ENCODE measurements around the gene PPP6R3. TPM values are rescaled to one million over a fixed set of nuclear protein-coding genes. Genes with fewer than 3 reads are reported as not detected.

Gene PPP6R3
- total RNA-seq, 1 experiment from 2014 or later: 140 TPM

- peak; percentile 57 for DNase-seq
- Histone ChIP-seq H4K20me1 (ENCODE audit: insufficient read depth, low read depth, low read length) (peaks cover 66% of the 10 kb centered on the region), H3K36me3 (ENCODE audit: insufficient read depth, low read length) (no peaks in the 10 kb centered on the region), H3K9me2 (replicated peaks; ENCODE audit: insufficient read depth, low read length) (no peaks in the 10 kb centered on the region), H3K27ac (ENCODE audit: low read length) (peak overlapping the region; percentile 81), H3K4me1 (ENCODE audit: low read length) (peaks cover 92% of the 10 kb centered on the region), H3K27me3 (ENCODE audit: low read length) (no peaks in the 10 kb centered on the region), H2AFZ (ENCODE audit: low read length) (no peak overlapping the region), H3K4me3 (ENCODE audit: low read length) (peak overlapping the region; percentile 42), H3K79me2 (ENCODE audit: low read length) (peaks cover 100% of the 10 kb centered on the region), H3K4me2 (ENCODE audit: low read depth, low read length, poor library complexity, severe bottlenecking) (peak overlapping the region; percentile 71), H3K9me3 (ENCODE audit: low read length) (no peaks in the 10 kb centered on the region), H3K9ac (ENCODE audit: low read length) (peak overlapping the region; percentile 59)
Measured at GRCh38 chr11:68498903-68499883, 38.6 kb downstream of the PPP6R3 start.

DNA sequence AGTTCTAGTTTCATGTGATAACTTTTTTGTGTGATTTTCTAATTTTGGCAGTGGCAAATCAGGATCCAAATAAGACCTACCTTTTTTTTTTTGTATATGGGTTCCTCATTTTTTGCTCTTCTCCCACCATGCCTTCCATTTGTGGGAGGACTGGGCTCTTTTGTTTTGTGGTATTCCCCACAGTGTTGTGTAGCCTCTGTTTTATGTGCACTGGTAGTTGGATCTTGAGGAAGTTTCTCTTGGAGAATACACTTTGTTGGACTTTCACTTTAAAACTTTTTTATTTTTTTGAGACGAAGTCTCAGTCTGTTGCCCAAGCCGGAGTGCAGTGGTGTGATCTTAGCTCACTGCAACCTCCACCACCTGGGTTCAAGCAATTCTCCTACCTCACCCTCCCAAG lies 39.7 kb downstream of the PPP6R3 start:
- Histone ChIP-seq H4K20me1 (ENCODE audit: insufficient read depth, low read depth, low read length) (peaks cover 64% of the 10 kb centered on the region), H3K4me2 (ENCODE audit: low read depth, low read length, poor library complexity, severe bottlenecking) (peak overlapping the region; percentile 71)

GRCh38 chr11:68501813-68502212 lies 41.3 kb downstream of the PPP6R3 start:
- peaks cover 100% of the 10 kb centered on the region for H3K79me2 ChIP-seq (ENCODE audit: low read length)
- H3K36me3 ChIP-seq (ENCODE audit: insufficient read depth, low read length): 0 out of 2 replicates have a peak, but pooled peaks cover 2% of the 10 kb centered on the region
- no peaks in the 10 kb centered on the region for H3K27me3 ChIP-seq (ENCODE audit: low read length)
- no peak overlapping the region for H3K4me3 ChIP-seq (ENCODE audit: low read length)
- no peaks in the 10 kb centered on the region for H3K9me3 ChIP-seq (ENCODE audit: low read length)
- H3K4me1 ChIP-seq (ENCODE audit: low read length): peaks cover 97% of the 10 kb centered on the region
- H2AFZ ChIP-seq (ENCODE audit: low read length): no peak overlapping the region
- no peak overlapping the region for H3K4me2 ChIP-seq (ENCODE audit: low read depth, low read length, poor library complexity, severe bottlenecking)
- H4K20me1 ChIP-seq (ENCODE audit: insufficient read depth, low read depth, low read length): peaks cover 56% of the 10 kb centered on the region
- no peaks in the 10 kb centered on the region for H3K9me2 ChIP-seq (replicated peaks; ENCODE audit: insufficient read depth, low read length)
- no peak overlapping the region for H3K9ac ChIP-seq (ENCODE audit: low read length)
- no peak overlapping the region for H3K27ac ChIP-seq (ENCODE audit: low read length)
- no peak for DNase-seq

More for the DNA sequence above, 39.7 kb downstream of the PPP6R3 start:
- peak; percentile 54 for DNase-seq
- no peak overlapping the region for H3K4me3 ChIP-seq (ENCODE audit: low read length)
- H3K79me2 ChIP-seq (ENCODE audit: low read length): peaks cover 100% of the 10 kb centered on the region
- no peaks in the 10 kb centered on the region for H3K9me2 ChIP-seq (replicated peaks; ENCODE audit: insufficient read depth, low read length)
- H3K4me1 ChIP-seq (ENCODE audit: low read length): peaks cover 92% of the 10 kb centered on the region
- H3K27me3 ChIP-seq (ENCODE audit: low read length): no peaks in the 10 kb centered on the region
- no peak overlapping the region for H2AFZ ChIP-seq (ENCODE audit: low read length)
- no peaks in the 10 kb centered on the region for H3K36me3 ChIP-seq (ENCODE audit: insufficient read depth, low read length)
- peak overlapping the region; percentile 81 for H3K27ac ChIP-seq (ENCODE audit: low read length)
- peak overlapping the region; percentile 59; the same call in 1 of the 2 replicates for H3K9ac ChIP-seq (ENCODE audit: low read length)
- no peaks in the 10 kb centered on the region for H3K9me3 ChIP-seq (ENCODE audit: low read length)

DNA sequence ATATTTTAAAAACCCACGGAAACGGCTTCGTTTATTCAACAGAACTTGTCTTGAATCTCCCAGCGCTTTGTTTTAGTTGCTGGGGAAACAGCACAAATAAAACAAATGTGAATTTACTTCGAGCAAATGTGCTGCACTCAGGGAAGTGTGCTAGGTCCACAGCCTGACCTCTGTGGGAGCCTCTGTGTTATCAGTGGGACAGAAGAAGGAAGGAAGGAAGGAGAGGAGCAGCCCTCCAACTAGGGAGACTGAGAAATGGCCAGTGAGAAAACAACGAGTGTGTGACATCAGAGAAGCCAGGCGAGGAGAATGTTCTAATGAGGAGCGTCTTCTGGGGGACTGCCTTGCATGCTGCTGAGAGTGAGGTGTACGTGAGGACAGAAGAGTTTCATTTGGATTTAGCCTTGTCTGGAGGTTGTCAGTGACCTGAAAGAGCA lies 42.7 kb downstream of the PPP6R3 start:
- Histone ChIP-seq H3K27ac (ENCODE audit: low read length) (peak overlapping the region; percentile 65; the same call in 1 of the 2 replicates), H3K79me2 (ENCODE audit: low read length) (peaks cover 100% of the 10 kb centered on the region), H3K4me3 (ENCODE audit: low read length) (no peak overlapping the region), H3K4me2 (ENCODE audit: low read depth, low read length, poor library complexity, severe bottlenecking) (peak overlapping the region; percentile 3), H3K9me3 (ENCODE audit: low read length) (no peaks in the 10 kb centered on the region), H3K4me1 (ENCODE audit: low read length) (peaks cover 96% of the 10 kb centered on the region), H3K9me2 (replicated peaks; ENCODE audit: insufficient read depth, low read length) (no peaks in the 10 kb centered on the region), H2AFZ (ENCODE audit: low read length) (no peak overlapping the region), H4K20me1 (ENCODE audit: insufficient read depth, low read depth, low read length) (peaks cover 59% of the 10 kb centered on the region), H3K9ac (ENCODE audit: low read length) (no peak overlapping the region), H3K27me3 (ENCODE audit: low read length) (no peaks in the 10 kb centered on the region), H3K36me3 (ENCODE audit: insufficient read depth, low read length) (0 out of 2 replicates have a peak, but pooled peaks cover 4% of the 10 kb centered on the region)
- no peak for DNase-seq

- Histone ChIP-seq H3K27me3 (ENCODE audit: low read length) (no peaks in the 10 kb centered on the region), H3K79me2 (ENCODE audit: low read length) (peaks cover 100% of the 10 kb centered on the region), H3K27ac (ENCODE audit: low read length) (peak overlapping the region; percentile 65), H3K4me1 (ENCODE audit: low read length) (peaks cover 96% of the 10 kb centered on the region), H3K9me3 (ENCODE audit: low read length) (no peaks in the 10 kb centered on the region), H2AFZ (ENCODE audit: low read length) (no peak overlapping the region), H4K20me1 (ENCODE audit: insufficient read depth, low read depth, low read length) (peaks cover 55% of the 10 kb centered on the region), H3K4me3 (ENCODE audit: low read length) (no peak overlapping the region), H3K4me2 (ENCODE audit: low read depth, low read length, poor library complexity, severe bottlenecking) (peak overlapping the region; percentile 3), H3K9me2 (replicated peaks; ENCODE audit: insufficient read depth, low read length) (no peaks in the 10 kb centered on the region), H3K9ac (ENCODE audit: low read length) (no peak overlapping the region), H3K36me3 (ENCODE audit: insufficient read depth, low read length) (0 out of 2 replicates have a peak, but pooled peaks cover 4% of the 10 kb centered on the region)
- DNase-seq: no peak
Measured at GRCh38 chr11:68503792-68504191, 43.2 kb downstream of the PPP6R3 start.

GRCh38 chr11:68504432-68505066 lies 44.0 kb downstream of the PPP6R3 start:
- 0 out of 2 replicates have a peak overlapping the region, but pooled peaks have one; percentile 1 for H3K9ac ChIP-seq (ENCODE audit: low read length)

DNA sequence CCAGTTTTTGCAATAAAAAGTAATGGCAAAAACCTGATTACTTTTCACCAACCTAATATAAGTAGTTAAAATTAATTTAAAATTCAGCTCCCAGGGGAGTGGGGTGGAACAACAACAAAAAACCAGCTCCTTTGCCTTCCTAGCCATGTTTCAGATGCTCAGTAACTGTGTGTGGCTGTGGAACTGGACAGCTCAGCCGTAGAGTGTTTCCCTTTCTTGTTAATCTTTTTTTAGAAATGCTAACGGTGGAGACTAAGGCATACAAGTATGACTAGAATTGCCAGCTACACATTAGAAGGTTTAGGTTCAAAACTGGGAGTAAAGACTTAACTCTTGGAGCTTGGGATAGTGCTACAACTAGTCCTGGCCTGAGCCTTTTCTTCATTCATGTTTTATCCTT lies 45.0 kb downstream of the PPP6R3 start:
- Histone ChIP-seq H3K36me3 (ENCODE audit: insufficient read depth, low read length) (0 out of 2 replicates have a peak, but pooled peaks cover 4% of the 10 kb centered on the region), H3K4me3 (ENCODE audit: low read length) (peak overlapping the region; percentile 14; the same call in 1 of the 2 replicates), H4K20me1 (ENCODE audit: insufficient read depth, low read depth, low read length) (peaks cover 54% of the 10 kb centered on the region), H3K4me1 (ENCODE audit: low read length) (peaks cover 82% of the 10 kb centered on the region), H3K9me2 (replicated peaks; ENCODE audit: insufficient read depth, low read length) (no peaks in the 10 kb centered on the region), H3K79me2 (ENCODE audit: low read length) (peaks cover 100% of the 10 kb centered on the region), H3K27me3 (ENCODE audit: low read length) (no peaks in the 10 kb centered on the region), H2AFZ (ENCODE audit: low read length) (no peak overlapping the region), H3K27ac (ENCODE audit: low read length) (peak overlapping the region; percentile 65), H3K9ac (ENCODE audit: low read length) (peak overlapping the region; percentile 44), H3K4me2 (ENCODE audit: low read depth, low read length, poor library complexity, severe bottlenecking) (peak overlapping the region; percentile 55), H3K9me3 (ENCODE audit: low read length) (no peaks in the 10 kb centered on the region)
- peak; percentile 48 for DNase-seq

More at GRCh38 chr11:68504432-68505066, 44.0 kb downstream of the PPP6R3 start:
- Histone ChIP-seq H3K79me2 (ENCODE audit: low read length) (peaks cover 100% of the 10 kb centered on the region), H3K4me2 (ENCODE audit: low read depth, low read length, poor library complexity, severe bottlenecking) (peak overlapping the region; percentile 55), H3K4me3 (ENCODE audit: low read length) (no peak overlapping the region), H3K27ac (ENCODE audit: low read length) (peak overlapping the region; percentile 65), H3K27me3 (ENCODE audit: low read length) (no peaks in the 10 kb centered on the region), H3K9me2 (replicated peaks; ENCODE audit: insufficient read depth, low read length) (no peaks in the 10 kb centered on the region), H4K20me1 (ENCODE audit: insufficient read depth, low read depth, low read length) (peaks cover 54% of the 10 kb centered on the region), H2AFZ (ENCODE audit: low read length) (no peak overlapping the region), H3K36me3 (ENCODE audit: insufficient read depth, low read length) (0 out of 2 replicates have a peak, but pooled peaks cover 4% of the 10 kb centered on the region), H3K4me1 (ENCODE audit: low read length) (peaks cover 93% of the 10 kb centered on the region), H3K9me3 (ENCODE audit: low read length) (no peaks in the 10 kb centered on the region)
- no peak for DNase-seq
